EH (cell line): ENCODE measurements around the gene IFNK.

Experiments
- DNase-seq: peaks from one replicate; pipeline ENCODE4 v3.0.0-alpha.2; 2015; ENCODE audit warnings: low read depth

IFNK gene

GRCh38 chr9:27539479-27540441, 15.7 kb downstream of the IFNK start:
- DNase-seq: peak; percentile 58

- peak; percentile 35 for DNase-seq
Observed at GRCh38 chr9:27540502-27540901, 16.4 kb downstream of the IFNK start.

DNA sequence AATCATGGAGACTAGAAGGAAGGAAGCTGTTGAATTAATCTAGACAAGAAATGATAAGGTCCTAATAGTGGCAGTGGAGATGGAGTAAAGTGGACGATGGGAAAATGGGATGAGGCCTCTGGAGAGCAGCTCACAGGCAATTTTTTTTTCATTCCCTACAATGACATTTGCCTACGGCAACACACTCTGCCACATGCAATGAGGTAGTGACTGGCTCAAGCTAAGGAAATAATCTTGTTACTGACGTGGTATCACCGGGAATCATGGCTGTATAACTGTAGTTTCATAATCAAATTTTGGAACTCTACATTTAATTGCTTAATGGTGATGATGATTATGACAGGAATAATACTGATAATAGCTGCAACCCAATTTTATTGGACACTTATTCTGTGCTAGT, 17.6 kb downstream of the IFNK start:
- no peak for DNase-seq

GRCh38 chr9:27542508-27542907, 18.4 kb downstream of the IFNK start:
- DNase-seq: peak; percentile 11

DNA sequence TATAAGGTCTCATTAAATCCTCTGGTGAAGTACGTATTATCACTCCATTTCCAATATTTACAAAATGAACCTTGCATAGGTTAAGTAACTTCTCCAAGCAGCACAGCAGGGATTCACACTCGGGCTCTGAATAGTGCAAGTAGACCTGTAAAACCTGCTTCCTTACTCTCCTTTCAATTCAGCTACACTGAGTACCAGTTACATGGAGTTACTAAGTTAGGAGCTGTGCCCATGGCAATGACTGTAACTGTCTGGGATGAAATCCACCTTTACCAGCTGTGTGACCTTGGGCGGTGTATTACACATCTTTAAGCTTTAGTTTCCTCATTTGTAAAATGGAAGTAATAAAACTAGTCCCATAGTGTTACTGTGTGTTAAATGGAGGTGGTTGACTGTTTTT, 21.4 kb downstream of the IFNK start:
- DNase-seq: no peak

- DNase-seq: peak; percentile 50
Observed at GRCh38 chr9:27548055-27548741, 24.1 kb downstream of the IFNK start.

DNA sequence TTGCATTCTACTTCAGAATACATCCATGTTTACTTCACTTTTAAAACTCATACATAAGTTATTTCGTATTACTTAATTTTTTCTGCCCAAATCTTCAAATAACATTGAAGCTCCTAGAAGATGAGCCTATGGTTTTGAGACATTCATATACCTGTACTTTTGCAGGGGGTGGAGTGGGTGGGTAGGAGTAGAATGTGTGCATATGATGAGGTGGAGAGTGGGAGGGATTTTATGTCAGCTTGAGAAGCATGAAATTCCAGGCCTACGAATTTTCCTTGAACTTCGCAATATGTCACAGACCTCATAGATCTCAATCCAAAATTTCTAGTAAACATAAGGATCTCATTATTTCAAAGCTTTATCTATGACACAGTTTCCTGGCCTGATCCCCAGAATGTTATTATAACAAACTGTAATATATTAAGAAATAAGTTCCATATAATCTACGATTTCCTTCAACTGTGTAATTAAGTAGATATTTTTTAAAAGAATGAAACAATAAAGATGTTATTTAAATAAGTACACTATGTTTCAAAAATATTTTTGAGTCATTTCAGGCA, 25.2 kb downstream of the IFNK start:
- peak; percentile 21 for DNase-seq

DNA sequence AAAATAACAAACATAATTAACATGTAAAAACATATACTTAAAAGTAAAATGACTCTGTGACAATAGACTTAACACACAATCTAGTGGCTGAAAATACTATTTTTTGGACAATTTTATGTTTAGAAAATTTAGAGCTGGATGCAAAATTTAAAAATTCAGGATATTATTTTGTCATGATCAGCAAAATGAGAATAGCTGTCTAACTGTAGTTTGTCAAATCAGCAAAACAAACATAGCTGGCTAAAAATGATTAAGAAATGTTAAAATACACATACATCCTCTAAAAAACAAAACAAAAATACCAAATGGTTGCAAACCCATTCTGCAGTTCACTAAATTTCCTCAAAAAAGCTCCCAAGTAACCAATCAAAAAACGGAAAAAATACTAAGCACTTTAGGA, 30.6 kb downstream of the IFNK start:
- DNase-seq: no peak

- no peak for DNase-seq
Observed at GRCh38 chr9:27556470-27556869, 32.4 kb downstream of the IFNK start.

- no peak for DNase-seq
Observed at GRCh38 chr9:27558307-27558706, 34.2 kb downstream of the IFNK start.

DNA sequence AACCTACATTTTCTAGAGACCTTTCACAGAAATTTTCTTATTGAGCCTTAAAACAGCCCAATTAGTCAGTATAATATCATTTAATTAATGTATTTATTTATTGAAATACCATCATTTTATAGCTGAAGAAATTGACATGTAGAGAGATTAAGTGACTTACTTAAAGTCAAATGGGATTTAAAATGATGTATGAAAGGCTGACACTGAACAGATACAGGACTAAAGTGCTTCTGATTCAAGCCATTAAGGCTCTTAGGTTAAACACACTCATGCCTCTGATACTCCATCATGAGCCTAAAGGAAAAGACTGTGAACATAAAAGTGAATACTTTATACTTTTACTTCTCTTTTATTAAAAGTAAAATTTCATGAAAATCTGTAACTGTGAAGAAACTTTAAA, 36.4 kb downstream of the IFNK start:
- DNase-seq: no peak

GRCh38 chr9:27561685-27562084, 37.6 kb downstream of the IFNK start:
- DNase-seq: no peak

GRCh38 chr9:27563738-27564430, 39.8 kb downstream of the IFNK start:
- no peak for DNase-seq

DNA sequence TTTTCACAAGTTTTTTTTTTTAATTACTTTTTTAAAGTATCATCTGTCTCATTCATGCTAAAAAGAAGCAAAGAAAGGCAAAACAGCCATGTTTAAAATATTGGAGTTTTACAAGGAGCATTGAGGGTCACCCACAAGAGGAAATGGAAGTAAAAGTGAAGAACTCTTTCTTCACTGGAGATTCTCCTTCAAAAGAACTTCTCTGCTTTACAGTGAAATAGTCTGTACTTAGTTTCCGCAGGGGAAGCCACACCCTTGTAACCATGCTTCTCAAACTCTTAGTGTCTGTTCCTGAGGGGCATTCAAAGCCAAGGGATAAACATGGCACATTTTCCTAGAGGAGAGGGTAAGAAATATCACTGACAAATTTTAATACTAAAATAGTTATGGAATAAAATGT, 40.6 kb downstream of the IFNK start:
- DNase-seq: no peak

DNA sequence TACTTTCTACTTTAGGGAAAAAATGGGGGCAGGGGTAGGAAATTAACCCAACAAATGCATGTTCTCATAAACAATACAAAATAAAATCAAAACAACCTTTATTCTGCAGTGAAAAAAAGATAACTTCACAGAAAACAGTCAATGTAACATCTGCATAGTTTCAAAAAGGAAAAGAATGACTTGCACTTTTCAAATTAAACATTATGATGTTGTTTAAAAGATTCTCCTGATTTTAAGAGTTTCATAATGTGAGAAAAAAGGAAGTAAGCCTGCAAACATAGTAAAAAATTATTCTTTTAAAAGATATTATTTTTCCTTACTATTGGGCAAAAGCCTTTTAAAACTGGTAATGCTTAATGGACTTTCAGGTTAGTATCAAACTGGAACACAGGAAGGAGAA, 41.6 kb downstream of the IFNK start:
- no peak for DNase-seq

GRCh38 chr9:27566118-27566517, 42.0 kb downstream of the IFNK start:
- DNase-seq: no peak

DNA sequence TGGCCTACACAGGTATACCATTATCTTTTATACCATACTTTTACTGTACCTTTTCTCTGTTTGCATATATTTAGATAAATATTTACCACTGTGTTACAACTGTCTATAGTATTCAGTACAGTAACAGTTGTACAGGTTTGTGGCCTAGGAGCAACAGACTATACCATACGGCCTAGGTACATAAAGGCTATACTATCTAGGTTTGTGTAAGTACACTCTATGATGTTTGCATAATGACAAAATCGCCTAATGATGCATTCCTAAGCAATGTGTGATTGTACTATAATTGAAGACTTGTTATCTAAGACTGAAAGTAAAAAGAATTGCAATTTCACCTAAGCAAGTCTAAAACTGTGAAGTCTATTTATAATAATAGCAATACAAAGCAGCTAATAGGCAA, 45.3 kb downstream of the IFNK start:
- peak; percentile 1 for DNase-seq

- DNase-seq: no peak
Observed at GRCh38 chr9:27571011-27571410, 46.9 kb downstream of the IFNK start.

DNA sequence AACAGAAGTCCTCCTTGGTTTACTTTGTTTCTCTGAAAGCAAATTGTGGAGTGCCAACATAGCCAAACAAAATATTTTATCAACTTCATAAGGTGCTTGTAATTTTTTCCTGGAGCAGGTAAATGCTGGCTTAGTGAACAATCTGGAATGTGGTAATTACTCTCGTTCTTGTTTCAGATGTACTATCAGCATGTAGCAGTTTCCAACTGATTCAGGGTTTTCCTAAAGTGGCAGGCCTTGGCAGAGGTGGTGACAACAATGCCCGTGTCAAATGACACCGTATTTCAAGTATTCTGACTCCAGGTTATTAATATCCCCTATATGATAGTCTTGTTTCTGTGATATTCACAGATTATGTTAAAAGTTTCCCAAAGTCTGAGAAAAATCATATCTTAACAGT, 48.0 kb downstream of the IFNK start:
- DNase-seq: no peak

- peak; percentile 52 for DNase-seq
Observed at GRCh38 chr9:27572566-27572917, 48.5 kb downstream of the IFNK start.

GRCh38 chr9:27572918-27573633, 49.0 kb downstream of the IFNK start, which contains the start of gene C9orf72:
Gene C9orf72 (minus strand): TSS chr9:27573481. CDS start chr9:27567120, 6,361 bp downstream.
- DNase-seq: peak; percentile 69
